CD8-positive, alpha-beta memory T cell (primary cell): Measurements from ENCODE around the gene FAM184A. TPM values are rescaled to one million over a fixed set of nuclear protein-coding genes. Genes with fewer than 3 reads are reported as not detected.

Experiments
- CTCF ChIA-PET: fragments of 350-600 bp; sonication (Branson Sonifier 250); formaldehyde crosslinking; loops from one replicate; lab custom pipeline; 2021; ENCODE audit warnings: antibody characterized with exemption; lab: Charles Lee
- POLR2A ChIA-PET: fragments of 350-600 bp; sonication (Branson Sonifier 250); formaldehyde crosslinking; loops from one replicate; lab custom pipeline; 2021; ENCODE audit warnings: antibody characterized with exemption; lab: Charles Lee
- DNase-seq, 5 donors: peaks; one replicate each; pipeline versions ENCODE4 v3.0.0 to v3.0.0-alpha.2; 2020 to 2022; ENCODE audit warnings: mixed read lengths in 1 of 5
- H3K27ac ChIP-seq: one replicate; pipeline ENCODE4 v1.7.0; 2013; ENCODE audit warnings: low read depth, mild to moderate bottlenecking, low read length, moderate library complexity
- H3K27me3 ChIP-seq: 2 replicates; pipeline ENCODE4 v1.7.0; 2013; ENCODE audit warnings: low read length, mild to moderate bottlenecking; ENCODE audit not compliant: insufficient read depth, poor library complexity, severe bottlenecking
- H3K36me3 ChIP-seq: 2 replicates; pipeline ENCODE4 v1.7.0; 2013; ENCODE audit warnings: mild to moderate bottlenecking, low read length, moderate library complexity; ENCODE audit not compliant: insufficient read depth
- H3K4me1 ChIP-seq: 2 replicates; pipeline ENCODE4 v1.7.0; 2013; ENCODE audit warnings: mild to moderate bottlenecking, low read length, moderate library complexity; ENCODE audit not compliant: insufficient read depth
- H3K4me3 ChIP-seq: 2 replicates; pipeline ENCODE4 v1.7.0; 2013; ENCODE audit warnings: mild to moderate bottlenecking, low read length
- H3K9me3 ChIP-seq: 2 replicates; pipeline ENCODE4 v1.7.0; 2013; ENCODE audit warnings: mild to moderate bottlenecking, low read length
- H3K27ac Mint-ChIP-seq, 8 donors: one replicate each; pipeline ENCODE4 v1.8.0; 2020 to 2021; ENCODE audit warnings: mixed read lengths in 8 of 8, mild to moderate bottlenecking in 6 of 8, inconsistent platforms in 3 of 8, moderate library complexity in 3 of 8
- H3K27me3 Mint-ChIP-seq, 2 donors: one replicate each; pipeline ENCODE4 v1.8.0; 2020 to 2021; ENCODE audit warnings: mixed read lengths in 2 of 2, mild to moderate bottlenecking in 1 of 2, moderate library complexity in 1 of 2
- H3K36me3 Mint-ChIP-seq, 3 donors: one replicate each; pipeline ENCODE4 v1.8.0; 2020 to 2021; ENCODE audit warnings: mixed read lengths in 3 of 3, inconsistent platforms in 1 of 3, mild to moderate bottlenecking in 1 of 3
- H3K4me1 Mint-ChIP-seq, 3 donors: one replicate each; pipeline ENCODE4 v1.8.0; 2020 to 2021; ENCODE audit warnings: mixed read lengths in 3 of 3, inconsistent platforms in 1 of 3, mild to moderate bottlenecking in 1 of 3
- H3K4me3 Mint-ChIP-seq, 7 donors: one replicate each; pipeline ENCODE4 v1.8.0; 2020 to 2021; ENCODE audit warnings: mixed read lengths in 7 of 7, mild to moderate bottlenecking in 6 of 7, moderate library complexity in 4 of 7, inconsistent platforms in 2 of 7
- H3K9me3 Mint-ChIP-seq, 5 donors: one replicate each; pipeline ENCODE4 v1.8.0; 2020 to 2022; ENCODE audit warnings: mixed read lengths in 5 of 5, mild to moderate bottlenecking in 3 of 5, moderate library complexity in 2 of 5, inconsistent platforms in 1 of 5
- polyA plus RNA-seq: library from polyadenylated mRNA; unstranded; fragments of 300-500 nt; fragmentation: Illumina TruSeq; gene quantifications from one replicate; pipeline ENCODE4 v1.2.3, GENCODE V29; 2021
- total RNA-seq, 2 experiments: library from RNA; stranded (reverse); gene quantifications; one replicate each; pipeline ENCODE4 v1.2.3, GENCODE V29; 2021

Gene FAM184A
- total and polyA plus RNA-seq, 3 experiments from 2014 or later, result 0.85 to 2.2 (median 2.0) TPM

DNA sequence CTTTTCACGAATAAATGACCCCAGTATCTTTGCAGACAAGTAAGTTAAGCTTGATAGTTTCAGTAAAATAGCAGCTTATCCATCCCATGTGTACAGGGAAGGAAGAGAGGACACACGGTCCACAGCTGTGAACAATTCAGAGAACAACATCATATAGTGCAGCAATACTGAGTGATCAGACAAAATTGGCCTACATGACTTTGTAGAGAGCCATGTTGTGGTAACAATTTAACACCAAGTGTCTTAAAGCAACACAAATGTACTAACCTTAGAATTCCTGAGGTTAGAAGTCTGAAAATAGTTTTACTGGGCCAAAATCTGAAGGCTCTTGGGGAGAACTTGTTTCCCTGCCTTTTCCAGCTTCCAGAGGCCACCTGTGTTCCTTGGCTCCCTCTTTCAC lies 12.5 kb downstream of the FAM184A start:
- no peak overlapping the region for H3K27ac ChIP-seq
- Mint-ChIP-seq H3K4me1 (no peaks in the 10 kb centered on the region), H3K9me3 (no peaks in the 10 kb centered on the region), H3K36me3 (no peaks in the 10 kb centered on the region), H3K4me3 (no peak overlapping the region), H3K27me3 (peaks cover 0 to 6% of the 10 kb centered on the region in 2 donors), H3K27ac (no peak overlapping the region)
- ChIA-PET POLR2A (no interaction called here), CTCF (interaction anchor here (1.1 kb wide), 1 partner anchor 11 kb away, joined by 3 read pairs; no protein-coding TSS in a partner anchor)
- H3K4me3 ChIP-seq, result no peak overlapping the region
- no peaks in the 10 kb centered on the region for H3K9me3 ChIP-seq
- no peaks in the 10 kb centered on the region for H3K27me3 ChIP-seq
- H3K4me1 ChIP-seq, result no peaks in the 10 kb centered on the region
- no peaks in the 10 kb centered on the region for H3K36me3 ChIP-seq
- DNase-seq, result no peak

- POLR2A ChIA-PET, result no interaction called here
- Histone ChIP-seq H3K36me3 (no peaks in the 10 kb centered on the region), H3K27ac (no peak overlapping the region), H3K4me1 (no peaks in the 10 kb centered on the region), H3K27me3 (no peaks in the 10 kb centered on the region), H3K4me3 (no peak overlapping the region), H3K9me3 (no peaks in the 10 kb centered on the region)
- Mint-ChIP-seq H3K4me3 (no peak overlapping the region), H3K27ac (no peak overlapping the region), H3K9me3 (no peaks in the 10 kb centered on the region), H3K36me3 (no peaks in the 10 kb centered on the region), H3K27me3 (peaks cover 0 to 6% of the 10 kb centered on the region in 2 donors), H3K4me1 (peaks cover 0 to under 1% (median 0%) of the 10 kb centered on the region in 3 donors)
- DNase-seq, result no peak
- CTCF ChIA-PET, result interaction anchor here (1.1 kb wide), 1 partner anchor 12 kb away, joined by 3 read pairs; no protein-coding TSS in a partner anchor
Measured at GRCh38 chr6:119065382-119065781, 13.1 kb downstream of the FAM184A start.

GRCh38 chr6:119063491-119063890 lies 15.0 kb downstream of the FAM184A start:
- no peaks in the 10 kb centered on the region for H3K36me3 ChIP-seq
- H3K4me3 ChIP-seq, result no peak overlapping the region
- Mint-ChIP-seq H3K4me1 (peaks cover 0 to 5% (median 2%) of the 10 kb centered on the region in 3 donors), H3K4me3 (no peak overlapping the region), H3K36me3 (no peaks in the 10 kb centered on the region), H3K9me3 (no peaks in the 10 kb centered on the region), H3K27me3 (no peaks in the 10 kb centered on the region), H3K27ac (no peak overlapping the region)
- H3K9me3 ChIP-seq, result no peaks in the 10 kb centered on the region
- CTCF ChIA-PET, result interaction anchor here (0.7 to 1.7 kb wide), 2 partner anchors 15 to 66 kb away, joined by 3 to 6 read pairs; partner anchors contain the start of gene FAM184A
- no peak for DNase-seq
- H3K27ac ChIP-seq, result no peak overlapping the region
- POLR2A ChIA-PET, result no interaction called here
- no peaks in the 10 kb centered on the region for H3K4me1 ChIP-seq
- no peaks in the 10 kb centered on the region for H3K27me3 ChIP-seq

DNA sequence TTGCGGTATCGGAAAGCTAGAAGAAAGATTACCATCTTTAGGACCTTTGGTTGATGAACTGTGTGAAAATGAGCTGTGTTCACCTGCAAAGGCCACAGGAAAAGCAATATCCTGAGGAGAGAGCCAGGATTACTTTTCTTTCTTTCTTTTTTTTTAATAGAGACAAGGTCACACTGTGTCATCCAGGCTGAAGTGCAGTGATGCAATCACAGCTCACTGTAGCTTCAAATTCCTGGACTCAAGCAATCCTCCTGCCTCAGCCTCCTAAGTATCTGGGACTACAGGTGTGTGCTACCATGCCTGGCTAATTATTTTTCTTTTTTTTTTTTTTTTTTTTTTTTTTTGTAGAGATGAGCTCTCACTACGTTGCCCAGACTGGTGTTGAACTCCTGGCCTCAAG lies 17.2 kb downstream of the FAM184A start:
- Histone ChIP-seq H3K4me3 (no peak overlapping the region), H3K27ac (no peak overlapping the region), H3K4me1 (no peaks in the 10 kb centered on the region), H3K9me3 (no peaks in the 10 kb centered on the region), H3K27me3 (no peaks in the 10 kb centered on the region), H3K36me3 (no peaks in the 10 kb centered on the region)
- peaks cover 0 to 5% (median 2%) of the 10 kb centered on the region in 3 donors for H3K4me1 Mint-ChIP-seq
- ChIA-PET CTCF (no interaction called here), POLR2A (no interaction called here)
- H3K4me3 Mint-ChIP-seq, result no peak overlapping the region
- no peak for DNase-seq
- no peaks in the 10 kb centered on the region for H3K9me3 Mint-ChIP-seq
- H3K36me3 Mint-ChIP-seq, result no peaks in the 10 kb centered on the region
- H3K27me3 Mint-ChIP-seq, result no peaks in the 10 kb centered on the region
- no peak overlapping the region for H3K27ac Mint-ChIP-seq

GRCh38 chr6:119060255-119060907 lies 18.1 kb downstream of the FAM184A start:
- no peaks in the 10 kb centered on the region for H3K27me3 ChIP-seq
- H3K36me3 ChIP-seq, result no peaks in the 10 kb centered on the region
- POLR2A ChIA-PET, result no interaction called here
- H3K27ac Mint-ChIP-seq, result peak overlapping the region in 1 of 8 donors; percentile 61
- no peak overlapping the region for H3K4me3 Mint-ChIP-seq
- H3K27ac ChIP-seq, result no peak overlapping the region
- H3K4me1 Mint-ChIP-seq, result peaks cover 0 to 5% (median 2%) of the 10 kb centered on the region in 3 donors
- H3K27me3 Mint-ChIP-seq, result no peaks in the 10 kb centered on the region
- H3K36me3 Mint-ChIP-seq, result peaks cover 0 to 3% (median 2%) of the 10 kb centered on the region in 3 donors
- no peak overlapping the region for H3K4me3 ChIP-seq
- DNase-seq, result no peak
- H3K9me3 ChIP-seq, result no peaks in the 10 kb centered on the region
- H3K4me1 ChIP-seq, result no peaks in the 10 kb centered on the region
- CTCF ChIA-PET, result no interaction called here
- no peaks in the 10 kb centered on the region for H3K9me3 Mint-ChIP-seq

DNA sequence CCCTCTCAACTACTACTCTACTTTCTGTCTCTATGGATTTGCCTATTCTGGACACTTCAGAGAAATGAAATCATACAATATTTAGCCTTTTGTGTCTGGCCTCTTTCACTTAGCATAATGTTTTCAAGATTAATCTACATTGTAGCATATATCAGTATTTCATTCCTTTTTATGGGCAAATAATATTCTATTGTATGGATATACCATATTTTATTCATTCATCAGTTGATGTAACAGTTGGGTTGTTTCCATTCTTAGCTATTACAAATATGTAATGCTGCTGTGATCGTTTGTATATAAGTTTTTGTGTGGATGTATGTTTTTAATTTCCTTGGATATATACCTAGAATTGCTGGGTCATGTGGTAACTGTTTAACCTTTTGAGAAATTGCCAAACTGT lies 23.4 kb downstream of the FAM184A start:
- Mint-ChIP-seq H3K27me3 (peaks cover 0 to 3% of the 10 kb centered on the region in 2 donors), H3K4me1 (peaks cover 8 to 12% (median 11%) of the 10 kb centered on the region in 3 donors), H3K36me3 (peaks cover 0 to 3% (median 3%) of the 10 kb centered on the region in 3 donors), H3K4me3 (no peak overlapping the region), H3K9me3 (peaks cover 0 to 4% (median 0%) of the 10 kb centered on the region in 5 donors), H3K27ac (no peak overlapping the region)
- no peak for DNase-seq
- H3K27me3 ChIP-seq, result no peaks in the 10 kb centered on the region
- ChIA-PET POLR2A (no interaction called here), CTCF (no interaction called here)
- H3K4me1 ChIP-seq, result no peaks in the 10 kb centered on the region
- no peaks in the 10 kb centered on the region for H3K36me3 ChIP-seq
- H3K4me3 ChIP-seq, result no peak overlapping the region
- H3K27ac ChIP-seq, result no peak overlapping the region
- no peaks in the 10 kb centered on the region for H3K9me3 ChIP-seq

GRCh38 chr6:119052987-119053386 lies 25.5 kb downstream of the FAM184A start:
- POLR2A ChIA-PET, result no interaction called here
- no peak overlapping the region for H3K4me3 Mint-ChIP-seq
- no peaks in the 10 kb centered on the region for H3K9me3 ChIP-seq

GRCh38 chr6:119052292-119052889 lies 26.1 kb downstream of the FAM184A start:
- Mint-ChIP-seq H3K4me3 (peak overlapping the region in 2 of 7 donors; percentile 1 to 53), H3K4me1 (peaks cover 8 to 11% (median 11%) of the 10 kb centered on the region in 3 donors), H3K9me3 (peaks cover 0 to 4% (median 0%) of the 10 kb centered on the region in 5 donors), H3K27ac (peak overlapping the region in 4 of 8 donors; percentile 10 to 93 (median 54)), H3K36me3 (peaks cover 0 to 12% (median 3%) of the 10 kb centered on the region in 3 donors), H3K27me3 (peaks cover 2 to 3% of the 10 kb centered on the region in 2 donors)
- Histone ChIP-seq H3K4me1 (no peaks in the 10 kb centered on the region), H3K36me3 (no peaks in the 10 kb centered on the region), H3K27ac (no peak overlapping the region), H3K4me3 (no peak overlapping the region), H3K9me3 (no peaks in the 10 kb centered on the region), H3K27me3 (no peaks in the 10 kb centered on the region)
- POLR2A ChIA-PET, result no interaction called here
- CTCF ChIA-PET, result interaction anchor here (1.2 kb wide), 1 partner anchor 58 kb away, joined by 4 read pairs; no protein-coding TSS in a partner anchor
- no peak for DNase-seq

More at GRCh38 chr6:119052987-119053386, 25.5 kb downstream of the FAM184A start:
- H3K9me3 Mint-ChIP-seq, result peaks cover 0 to 4% (median 0%) of the 10 kb centered on the region in 5 donors
- Histone ChIP-seq H3K36me3 (no peaks in the 10 kb centered on the region), H3K4me1 (no peaks in the 10 kb centered on the region), H3K27me3 (no peaks in the 10 kb centered on the region), H3K27ac (no peak overlapping the region), H3K4me3 (no peak overlapping the region)
- no peak for DNase-seq
- H3K4me1 Mint-ChIP-seq, result peaks cover 8 to 11% (median 11%) of the 10 kb centered on the region in 3 donors
- peaks cover 2 to 3% of the 10 kb centered on the region in 2 donors for H3K27me3 Mint-ChIP-seq
- CTCF ChIA-PET, result interaction anchor here (1.2 kb wide), 1 partner anchor 58 kb away, joined by 4 read pairs; no protein-coding TSS in a partner anchor
- peaks cover 0 to 9% (median 3%) of the 10 kb centered on the region in 3 donors for H3K36me3 Mint-ChIP-seq
- peak overlapping the region in 3 of 8 donors; percentile 45 to 93 (median 56) for H3K27ac Mint-ChIP-seq
